ENCODE measurements around the gene TREML4. TPM values are rescaled to one million over a fixed set of nuclear protein-coding genes. Genes with fewer than 3 reads are reported as not detected.
A peak's percentile ranks its signal among the peaks of the same experiment; 100 is the strongest.

The TREML4 gene
- total and polyA plus RNA-seq, 8 donors, result not detected

DNA sequence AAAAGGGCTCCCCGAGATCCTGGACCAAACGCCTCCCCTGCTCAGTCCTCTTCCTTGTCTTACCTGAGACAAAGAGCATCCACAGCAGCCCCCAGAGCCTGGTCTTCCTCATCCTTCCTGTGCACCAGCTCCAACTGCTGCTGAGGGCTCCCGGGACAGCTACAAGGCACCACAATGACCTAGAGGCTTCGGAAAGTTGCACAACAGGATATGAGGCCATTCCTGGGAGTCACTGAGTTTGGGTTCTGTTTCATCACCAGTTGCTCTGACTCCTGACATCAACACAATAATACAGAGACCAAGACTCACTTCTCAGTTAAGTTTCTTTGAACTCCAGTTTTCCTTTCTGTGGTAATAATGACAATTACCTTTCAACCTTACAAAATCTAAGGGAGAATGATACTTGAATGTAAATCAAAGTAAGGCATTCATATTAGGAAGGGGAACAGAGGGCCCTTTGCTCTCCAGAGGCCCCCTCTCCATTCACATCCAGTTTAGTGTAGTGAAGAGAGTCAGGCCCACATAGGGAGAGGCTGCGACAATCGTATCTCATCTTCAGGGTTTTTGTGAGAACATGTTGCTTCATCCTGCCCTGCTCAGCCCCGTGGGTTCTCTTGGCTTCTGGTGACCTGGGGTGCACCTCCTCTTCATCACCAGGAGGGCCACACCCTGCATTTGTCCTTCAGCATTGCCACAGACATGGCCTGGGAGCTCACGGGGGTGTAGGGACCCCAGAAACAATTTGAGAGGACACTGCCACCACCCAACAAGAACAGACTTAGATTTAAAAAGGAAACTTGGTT is 58.6 kb downstream of the TREML4 start, which contains the start of gene TREM1:
TSS of gene TREM1 (minus strand) at position 139 of the 803 bp plus-strand sequence. CDS start at position 112, 27 bp downstream.
- no peaks in the 10 kb centered on the region for H3K9me3 ChIP-seq
- H3K4me1 ChIP-seq, result peaks cover 0 to 4% (median 0%) of the 10 kb centered on the region in 3 donors
- no peak within 1 kb of the TSS for H3K4me3 ChIP-seq
- TF ChIP-seq, protein P1, sequence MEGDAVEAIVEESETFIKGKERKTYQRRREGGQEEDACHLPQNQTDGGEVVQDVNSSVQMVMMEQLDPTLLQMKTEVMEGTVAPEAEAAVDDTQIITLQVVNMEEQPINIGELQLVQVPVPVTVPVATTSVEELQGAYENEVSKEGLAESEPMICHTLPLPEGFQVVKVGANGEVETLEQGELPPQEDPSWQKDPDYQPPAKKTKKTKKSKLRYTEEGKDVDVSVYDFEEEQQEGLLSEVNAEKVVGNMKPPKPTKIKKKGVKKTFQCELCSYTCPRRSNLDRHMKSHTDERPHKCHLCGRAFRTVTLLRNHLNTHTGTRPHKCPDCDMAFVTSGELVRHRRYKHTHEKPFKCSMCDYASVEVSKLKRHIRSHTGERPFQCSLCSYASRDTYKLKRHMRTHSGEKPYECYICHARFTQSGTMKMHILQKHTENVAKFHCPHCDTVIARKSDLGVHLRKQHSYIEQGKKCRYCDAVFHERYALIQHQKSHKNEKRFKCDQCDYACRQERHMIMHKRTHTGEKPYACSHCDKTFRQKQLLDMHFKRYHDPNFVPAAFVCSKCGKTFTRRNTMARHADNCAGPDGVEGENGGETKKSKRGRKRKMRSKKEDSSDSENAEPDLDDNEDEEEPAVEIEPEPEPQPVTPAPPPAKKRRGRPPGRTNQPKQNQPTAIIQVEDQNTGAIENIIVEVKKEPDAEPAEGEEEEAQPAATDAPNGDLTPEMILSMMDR (IDR thresholded peaks at IDR 0.05), result no peak
- H3K27me3 ChIP-seq, result no peaks in the 10 kb centered on the region
- DNase-seq (peak in 1 of 6 donors; percentile 55), FAIRE-seq (no peak), ATAC-seq (peak in 3 of 4 donors; percentile 42 to 83 (median 77))
- intact Hi-C loops (cut with DNase I), result no loop called here
- peak within 1 kb of the TSS in 2 of 4 donors; percentile 39 to 50 for H3K27ac ChIP-seq
- no peaks in the 10 kb centered on the region for H3K36me3 ChIP-seq
- WGBS, 2 donors, result 72 to 78% methylated on average over 8 of the region's 8 CpGs

DNA sequence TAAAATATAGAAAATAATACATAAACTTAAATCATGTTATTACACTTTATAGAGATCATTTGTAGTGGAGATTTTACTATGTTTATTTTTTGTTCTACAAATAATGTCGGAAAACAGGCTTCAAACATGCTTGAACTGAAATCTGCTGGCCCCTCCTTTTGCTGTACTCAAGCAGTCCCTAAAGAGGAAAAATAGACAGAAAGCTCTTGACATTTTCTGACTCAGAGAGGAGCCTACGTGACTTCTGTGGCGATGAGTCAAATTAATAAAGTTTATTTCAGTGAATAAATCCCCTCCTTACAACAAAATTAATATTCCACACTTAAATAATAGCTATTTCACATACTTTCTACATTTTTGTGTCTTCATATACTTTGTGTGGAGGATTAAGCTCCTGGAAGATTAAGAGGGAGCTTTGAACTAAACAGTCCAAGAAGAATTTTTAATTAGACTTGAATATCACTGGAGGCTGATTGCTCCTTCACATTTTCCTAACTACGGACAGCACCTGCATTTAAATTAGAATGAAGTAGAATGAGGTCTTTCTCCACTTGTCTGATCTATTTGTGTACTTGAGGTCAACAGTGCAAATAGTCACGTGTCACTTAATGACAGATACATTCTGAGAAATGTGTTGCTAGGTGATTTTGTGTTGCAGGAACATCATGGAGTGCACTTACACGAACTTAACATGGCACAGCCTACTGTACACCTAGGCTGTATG is 60.0 kb downstream of the TREML4 start:
- H3K27ac ChIP-seq, result no peak overlapping the region
- TF ChIP-seq, protein P1 (IDR thresholded peaks at IDR 0.05), result no peak
- ATAC-seq, result peak in 3 of 4 donors; percentile 44 to 80 (median 71)

More for the DNA sequence above, 60.0 kb downstream of the TREML4 start:
- DNase-seq (no peak), FAIRE-seq (no peak)
- Histone ChIP-seq H3K36me3 (no peaks in the 10 kb centered on the region), H3K4me3 (no peak overlapping the region), H3K4me1 (peaks cover 0 to 4% (median 0%) of the 10 kb centered on the region in 3 donors), H3K9me3 (no peaks in the 10 kb centered on the region), H3K27me3 (no peaks in the 10 kb centered on the region)
- 44 to 57% methylated on average over 6 of the region's 6 CpGs for WGBS, 2 donors
- intact Hi-C loops (cut with DNase I), result no loop called here

Other genes with a start within 250 kb of the TREML4 start
- gene UNC5CL, start 189.1 kb upstream of the TREML4 start, total RNA-seq, result 10 to 100 TPM in 5 of 6 donors, 1 to 10 TPM in 1; 7.2 to 37.6 (median 12.0) TPM
- 10 to 100 TPM; 37.0 to 40.6 TPM for gene UNC5CL, start 189.1 kb upstream of the TREML4 start, polyA plus RNA-seq
- gene TSPO2, start 185.9 kb upstream of the TREML4 start, total RNA-seq, result under 1 TPM in 1 of 6 donors, not detected in 5; 0.28 TPM
- gene TSPO2, start 185.9 kb upstream of the TREML4 start, polyA plus RNA-seq, result under 1 TPM; 0.12 to 0.42 TPM
- 10 to 100 TPM in 1 of 6 donors, 1 to 10 TPM in 5; 2.7 to 13.2 (median 8.6) TPM for gene APOBEC2, start 175.1 kb upstream of the TREML4 start, total RNA-seq
- 10 to 100 TPM in 1 of 2 donors, 1 to 10 TPM in 1; 6.6 to 29.6 TPM for gene APOBEC2, start 175.1 kb upstream of the TREML4 start, polyA plus RNA-seq
- gene OARD1, start 156.0 kb upstream of the TREML4 start, total RNA-seq, result 10 to 100 TPM; 16.0 to 26.9 (median 20.6) TPM
- 10 to 100 TPM; 21.1 to 30.9 TPM for gene OARD1, start 156.0 kb upstream of the TREML4 start, polyA plus RNA-seq
- 10 to 100 TPM in 2 of 6 donors, 1 to 10 TPM in 4; 5.9 to 14.1 (median 7.8) TPM for gene NFYA, start 155.4 kb upstream of the TREML4 start, total RNA-seq
- 10 to 100 TPM in 1 of 2 donors, 1 to 10 TPM in 1; 5.4 to 10.6 TPM for gene NFYA, start 155.4 kb upstream of the TREML4 start, polyA plus RNA-seq
- under 1 TPM in 2 of 6 donors, not detected in 4; 0.28 to 0.84 TPM for gene TREML1, start 74.0 kb upstream of the TREML4 start, total RNA-seq
- gene TREML1, start 74.0 kb upstream of the TREML4 start, polyA plus RNA-seq, result under 1 TPM; 0.19 to 0.28 TPM
- 10 to 100 TPM in 1 of 6 donors, 1 to 10 TPM in 3, under 1 TPM in 2; 0.59 to 27.1 (median 2.1) TPM for gene TREM2, start 65.2 kb upstream of the TREML4 start, total RNA-seq
- gene TREM2, start 65.2 kb upstream of the TREML4 start, polyA plus RNA-seq, result 1 to 10 TPM; 1.5 to 2.1 TPM
- gene TREML2, start 27.2 kb upstream of the TREML4 start, total RNA-seq, result under 1 TPM in 2 of 6 donors, not detected in 4; 0.09 to 0.12 TPM
- gene TREML2, start 27.2 kb upstream of the TREML4 start, polyA plus RNA-seq, result not detected
- gene TREM1, start 58.3 kb downstream of the TREML4 start, total RNA-seq, result 1 to 10 TPM in 2 of 6 donors, under 1 TPM in 3, not detected in 1; 0.12 to 2.8 (median 0.72) TPM
- under 1 TPM; 0.08 to 0.16 TPM for gene TREM1, start 58.3 kb downstream of the TREML4 start, polyA plus RNA-seq
- not detected for gene NCR2, start 107.3 kb downstream of the TREML4 start, total RNA-seq
- not detected for gene NCR2, start 107.3 kb downstream of the TREML4 start, polyA plus RNA-seq

Measured in pancreas (tissue), 10 donors.